ENCODE results near the gene SUPT7L. TPM values are rescaled to one million over a fixed set of nuclear protein-coding genes. Genes with fewer than 3 reads are reported as not detected.

SUPT7L gene
- total and polyA plus RNA-seq, 2 of the 13 experiments (the other 11 are each of a cell fraction or from before 2014, with no cell fraction given): 32.9 to 77.5 TPM

DNA sequence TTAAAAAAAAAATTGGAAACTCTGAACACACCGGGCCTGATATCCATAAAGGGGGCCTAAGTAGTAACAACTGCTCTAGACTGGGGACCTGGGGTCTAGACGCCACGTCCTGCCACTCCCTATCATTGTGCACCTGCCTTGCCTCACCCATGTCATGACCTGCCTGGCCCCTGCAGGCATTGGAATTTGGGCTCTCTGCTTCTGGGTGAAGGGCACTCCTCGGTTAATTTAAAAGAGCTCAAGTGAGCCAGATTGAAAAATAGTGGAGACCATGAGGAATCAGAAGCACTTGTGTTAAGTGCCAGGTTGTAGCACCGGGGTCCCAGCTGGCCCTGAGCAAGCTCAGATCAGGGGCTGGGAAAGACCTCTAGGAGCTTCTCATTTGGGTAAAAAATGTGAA, 48.4 kb upstream of the SUPT7L start:
- Histone ChIP-seq H3K36me3 (replicated peaks in 1 of 2; ENCODE audit: control insufficient read depth in 1 of 2, insufficient read depth in 2 of 2, low read length in 2 of 2) (no peaks in the 10 kb centered on the region), H3K4me3 (replicated peaks in 1 of 3; ENCODE audit: insufficient read depth in 1 of 3, low read depth in 2 of 3, low read length in 3 of 3) (no peak overlapping the region), H3K9me3 (ENCODE audit: low read length) (no peaks in the 10 kb centered on the region), H3K4me1 (ENCODE audit: insufficient read depth, low read length) (peaks cover 53% of the 10 kb centered on the region), H3K27ac (ENCODE audit: extremely low read length, insufficient read depth, low read length) (no peak overlapping the region), H3K27me3 (ENCODE audit: control insufficient read depth in 1 of 2, insufficient read depth in 2 of 2, low read length in 2 of 2) (peaks cover 5 to 15% of the 10 kb centered on the region in 2 experiments; a peak in 4 of 5 replicates), H4K20me1 (ENCODE audit: insufficient read depth, low read length) (no peaks in the 10 kb centered on the region), H3K9ac (ENCODE audit: insufficient read depth, low read depth, low read length) (no peak overlapping the region), H3K79me2 (ENCODE audit: insufficient read depth, low read length) (no peaks in the 10 kb centered on the region), H3K4me2 (ENCODE audit: low read depth, low read length) (no peak overlapping the region), H2AFZ (ENCODE audit: low read length) (no peak overlapping the region)
- POLR2A ChIA-PET: interaction anchor here (1.0 to 1.9 kb wide), 3 partner anchors 8 to 41 kb away, joined by 4 to 6 read pairs (median 4); no protein-coding TSS in a partner anchor
- intact Hi-C loops (cut with micrococcal nuclease; ENCODE audit: unreplicated experiment): no loop called here
- no TSS peak for BruUV-seq (replicated peaks)
- FAIRE-seq (no peak), DNase-seq (ENCODE audit: low spot score) (no peak), ATAC-seq (no peak)
- 41% methylated on average over 5 of the region's 5 CpGs for WGBS (ENCODE audit: low lambda C conversion rate)
- CTCF ChIA-PET (ENCODE audit: low intra/inter-chr PET ratio, low total read pairs): no interaction called here
- in situ Hi-C loops (cut with HindIII; ENCODE audit: extremely low pct_ligation_motif_present, low pct_unique_long_range_greater_than_20kb): no loop called here
- TF ChIP-seq, protein P1, sequence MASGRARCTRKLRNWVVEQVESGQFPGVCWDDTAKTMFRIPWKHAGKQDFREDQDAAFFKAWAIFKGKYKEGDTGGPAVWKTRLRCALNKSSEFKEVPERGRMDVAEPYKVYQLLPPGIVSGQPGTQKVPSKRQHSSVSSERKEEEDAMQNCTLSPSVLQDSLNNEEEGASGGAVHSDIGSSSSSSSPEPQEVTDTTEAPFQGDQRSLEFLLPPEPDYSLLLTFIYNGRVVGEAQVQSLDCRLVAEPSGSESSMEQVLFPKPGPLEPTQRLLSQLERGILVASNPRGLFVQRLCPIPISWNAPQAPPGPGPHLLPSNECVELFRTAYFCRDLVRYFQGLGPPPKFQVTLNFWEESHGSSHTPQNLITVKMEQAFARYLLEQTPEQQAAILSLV (CRISPR knock-in tag; IDR thresholded peaks at IDR 0.05; ENCODE audit: borderline replicate concordance): no peak
- TF ChIP-seq KLF11 (CRISPR knock-in tag; IDR thresholded peaks at IDR 0.05): no peak
- TF ChIP-seq, protein P2, sequence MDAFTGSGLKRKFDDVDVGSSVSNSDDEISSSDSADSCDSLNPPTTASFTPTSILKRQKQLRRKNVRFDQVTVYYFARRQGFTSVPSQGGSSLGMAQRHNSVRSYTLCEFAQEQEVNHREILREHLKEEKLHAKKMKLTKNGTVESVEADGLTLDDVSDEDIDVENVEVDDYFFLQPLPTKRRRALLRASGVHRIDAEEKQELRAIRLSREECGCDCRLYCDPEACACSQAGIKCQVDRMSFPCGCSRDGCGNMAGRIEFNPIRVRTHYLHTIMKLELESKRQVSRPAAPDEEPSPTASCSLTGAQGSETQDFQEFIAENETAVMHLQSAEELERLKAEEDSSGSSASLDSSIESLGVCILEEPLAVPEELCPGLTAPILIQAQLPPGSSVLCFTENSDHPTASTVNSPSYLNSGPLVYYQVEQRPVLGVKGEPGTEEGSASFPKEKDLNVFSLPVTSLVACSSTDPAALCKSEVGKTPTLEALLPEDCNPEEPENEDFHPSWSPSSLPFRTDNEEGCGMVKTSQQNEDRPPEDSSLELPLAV (CRISPR knock-in tag; conservative IDR thresholded peaks at IDR 0.05; ENCODE audit: low read depth): no peak
- no peak for TF ChIP-seq NFRKB (IDR thresholded peaks at IDR 0.05)
- TF ChIP-seq, protein P3, sequence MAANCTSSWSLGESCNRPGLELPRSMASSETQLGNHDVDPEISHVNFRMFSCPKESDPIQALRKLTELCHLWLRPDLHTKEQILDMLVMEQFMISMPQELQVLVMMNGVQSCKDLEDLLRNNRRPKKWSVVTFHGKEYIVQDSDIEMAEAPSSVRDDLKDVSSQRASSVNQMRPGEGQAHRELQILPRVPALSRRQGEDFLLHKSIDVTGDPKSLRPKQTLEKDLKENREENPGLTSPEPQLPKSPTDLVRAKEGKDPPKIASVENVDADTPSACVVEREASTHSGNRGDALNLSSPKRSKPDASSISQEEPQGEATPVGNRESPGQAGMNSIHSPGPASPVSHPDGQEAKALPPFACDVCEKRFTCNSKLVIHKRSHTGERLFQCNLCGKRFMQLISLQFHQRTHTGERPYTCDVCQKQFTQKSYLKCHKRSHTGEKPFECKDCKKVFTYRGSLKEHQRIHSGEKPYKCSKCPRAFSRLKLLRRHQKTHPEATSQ (CRISPR knock-in tag; IDR thresholded peaks at IDR 0.05; ENCODE audit: borderline replicate concordance): no peak
- TF ChIP-seq, protein P4, sequence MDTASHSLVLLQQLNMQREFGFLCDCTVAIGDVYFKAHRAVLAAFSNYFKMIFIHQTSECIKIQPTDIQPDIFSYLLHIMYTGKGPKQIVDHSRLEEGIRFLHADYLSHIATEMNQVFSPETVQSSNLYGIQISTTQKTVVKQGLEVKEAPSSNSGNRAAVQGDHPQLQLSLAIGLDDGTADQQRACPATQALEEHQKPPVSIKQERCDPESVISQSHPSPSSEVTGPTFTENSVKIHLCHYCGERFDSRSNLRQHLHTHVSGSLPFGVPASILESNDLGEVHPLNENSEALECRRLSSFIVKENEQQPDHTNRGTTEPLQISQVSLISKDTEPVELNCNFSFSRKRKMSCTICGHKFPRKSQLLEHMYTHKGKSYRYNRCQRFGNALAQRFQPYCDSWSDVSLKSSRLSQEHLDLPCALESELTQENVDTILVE (CRISPR knock-in tag; IDR thresholded peaks at IDR 0.05): no peak
- TF ChIP-seq ARNT (IDR thresholded peaks at IDR 0.05): no peak
- TF ChIP-seq, protein P5, sequence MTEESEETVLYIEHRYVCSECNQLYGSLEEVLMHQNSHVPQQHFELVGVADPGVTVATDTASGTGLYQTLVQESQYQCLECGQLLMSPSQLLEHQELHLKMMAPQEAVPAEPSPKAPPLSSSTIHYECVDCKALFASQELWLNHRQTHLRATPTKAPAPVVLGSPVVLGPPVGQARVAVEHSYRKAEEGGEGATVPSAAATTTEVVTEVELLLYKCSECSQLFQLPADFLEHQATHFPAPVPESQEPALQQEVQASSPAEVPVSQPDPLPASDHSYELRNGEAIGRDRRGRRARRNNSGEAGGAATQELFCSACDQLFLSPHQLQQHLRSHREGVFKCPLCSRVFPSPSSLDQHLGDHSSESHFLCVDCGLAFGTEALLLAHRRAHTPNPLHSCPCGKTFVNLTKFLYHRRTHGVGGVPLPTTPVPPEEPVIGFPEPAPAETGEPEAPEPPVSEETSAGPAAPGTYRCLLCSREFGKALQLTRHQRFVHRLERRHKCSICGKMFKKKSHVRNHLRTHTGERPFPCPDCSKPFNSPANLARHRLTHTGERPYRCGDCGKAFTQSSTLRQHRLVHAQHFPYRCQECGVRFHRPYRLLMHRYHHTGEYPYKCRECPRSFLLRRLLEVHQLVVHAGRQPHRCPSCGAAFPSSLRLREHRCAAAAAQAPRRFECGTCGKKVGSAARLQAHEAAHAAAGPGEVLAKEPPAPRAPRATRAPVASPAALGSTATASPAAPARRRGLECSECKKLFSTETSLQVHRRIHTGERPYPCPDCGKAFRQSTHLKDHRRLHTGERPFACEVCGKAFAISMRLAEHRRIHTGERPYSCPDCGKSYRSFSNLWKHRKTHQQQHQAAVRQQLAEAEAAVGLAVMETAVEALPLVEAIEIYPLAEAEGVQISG (CRISPR knock-in tag; IDR thresholded peaks at IDR 0.05): no peak
- TF ChIP-seq RFX5 (IDR thresholded peaks at IDR 0.05; ENCODE audit: low read depth, low read length): no peak
- TF ChIP-seq, protein P6, sequence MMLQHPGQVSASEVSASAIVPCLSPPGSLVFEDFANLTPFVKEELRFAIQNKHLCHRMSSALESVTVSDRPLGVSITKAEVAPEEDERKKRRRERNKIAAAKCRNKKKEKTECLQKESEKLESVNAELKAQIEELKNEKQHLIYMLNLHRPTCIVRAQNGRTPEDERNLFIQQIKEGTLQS (CRISPR knock-in tag; IDR thresholded peaks at IDR 0.05): no peak
- no peak for TF ChIP-seq ERF (CRISPR knock-in tag; IDR thresholded peaks at IDR 0.05)
- no peak for TF ChIP-seq ZNF607 (CRISPR knock-in tag; IDR thresholded peaks at IDR 0.05; ENCODE audit: borderline replicate concordance)
- TF ChIP-seq ZNF510 (CRISPR knock-in tag; IDR thresholded peaks at IDR 0.05; ENCODE audit: low read depth): no peak
